Measurements from ENCODE around the gene SIK3.

DNA sequence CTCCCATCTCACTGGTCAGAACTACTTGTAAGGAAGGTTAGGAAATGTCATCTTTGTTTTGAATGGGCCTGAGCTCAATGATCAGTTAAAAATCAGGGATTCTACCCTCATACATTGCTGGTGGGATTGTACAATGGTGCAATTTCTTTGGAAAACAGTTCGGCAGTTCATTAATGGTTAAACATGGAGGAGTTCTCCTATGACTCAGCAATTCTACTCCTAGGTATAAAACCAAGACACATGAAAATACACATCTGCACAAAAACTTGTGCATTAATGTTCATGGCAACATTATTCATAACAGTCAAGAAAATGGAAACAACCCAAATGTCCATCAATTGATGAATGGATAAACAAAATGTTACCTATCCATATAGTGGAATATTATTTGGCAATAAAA is 301.7 kb downstream of the SIK3 start:
- TF ChIP-seq, protein P1, sequence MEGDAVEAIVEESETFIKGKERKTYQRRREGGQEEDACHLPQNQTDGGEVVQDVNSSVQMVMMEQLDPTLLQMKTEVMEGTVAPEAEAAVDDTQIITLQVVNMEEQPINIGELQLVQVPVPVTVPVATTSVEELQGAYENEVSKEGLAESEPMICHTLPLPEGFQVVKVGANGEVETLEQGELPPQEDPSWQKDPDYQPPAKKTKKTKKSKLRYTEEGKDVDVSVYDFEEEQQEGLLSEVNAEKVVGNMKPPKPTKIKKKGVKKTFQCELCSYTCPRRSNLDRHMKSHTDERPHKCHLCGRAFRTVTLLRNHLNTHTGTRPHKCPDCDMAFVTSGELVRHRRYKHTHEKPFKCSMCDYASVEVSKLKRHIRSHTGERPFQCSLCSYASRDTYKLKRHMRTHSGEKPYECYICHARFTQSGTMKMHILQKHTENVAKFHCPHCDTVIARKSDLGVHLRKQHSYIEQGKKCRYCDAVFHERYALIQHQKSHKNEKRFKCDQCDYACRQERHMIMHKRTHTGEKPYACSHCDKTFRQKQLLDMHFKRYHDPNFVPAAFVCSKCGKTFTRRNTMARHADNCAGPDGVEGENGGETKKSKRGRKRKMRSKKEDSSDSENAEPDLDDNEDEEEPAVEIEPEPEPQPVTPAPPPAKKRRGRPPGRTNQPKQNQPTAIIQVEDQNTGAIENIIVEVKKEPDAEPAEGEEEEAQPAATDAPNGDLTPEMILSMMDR (IDR thresholded peaks at IDR 0.05) = no peak
- no peak for TF ChIP-seq ZFX (IDR thresholded peaks at IDR 0.05; ENCODE audit: borderline replicate concordance)
